Measurements from ENCODE around the gene ANKRD30B.
"Not testable (repeated sequence)": the region's sequence is repeated elsewhere in the genome, so short reads cannot be mapped to it uniquely, and the experiment has no call there.

Gene ANKRD30B

DNA sequence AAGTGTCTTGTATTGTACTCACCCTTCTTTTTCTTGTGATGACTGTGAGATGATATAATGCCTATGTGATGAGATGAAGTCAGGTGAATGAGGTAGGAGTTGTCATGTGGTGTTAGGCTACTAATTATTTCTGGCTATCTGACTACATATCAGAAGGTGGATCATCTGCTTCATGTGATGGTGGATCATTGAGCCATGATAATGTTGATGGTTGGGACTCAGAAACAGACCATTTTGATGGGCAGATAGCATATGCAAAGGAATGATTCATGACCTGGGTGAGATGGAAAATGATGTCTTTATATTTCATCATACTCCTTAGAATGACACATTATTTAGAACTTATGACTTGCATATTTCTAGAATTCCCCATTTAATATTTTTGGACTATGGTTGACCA lies 19.5 kb downstream of the ANKRD30B start:
- no peak for TF ChIP-seq CTBP1 (IDR thresholded peaks at IDR 0.05; ENCODE audit: borderline replicate concordance)
- TF ChIP-seq ARNT (IDR thresholded peaks at IDR 0.05): no peak
- no peak for TF ChIP-seq FOXA1 (IDR thresholded peaks at IDR 0.05)
- TF ChIP-seq HDGF (IDR thresholded peaks at IDR 0.05; ENCODE audit: borderline replicate concordance): no peak
- no peak for TF ChIP-seq FOXM1 (IDR thresholded peaks at IDR 0.05; ENCODE audit: borderline replicate concordance)
- TF ChIP-seq ELF4 (IDR thresholded peaks at IDR 0.05): no peak
- no peak for TF ChIP-seq NFRKB (IDR thresholded peaks at IDR 0.05)
- ChIA-PET CTCF (no interaction called here), POLR2A (no interaction called here)
- DNase-seq (ENCODE audit: extremely low spot score): no peak

DNA sequence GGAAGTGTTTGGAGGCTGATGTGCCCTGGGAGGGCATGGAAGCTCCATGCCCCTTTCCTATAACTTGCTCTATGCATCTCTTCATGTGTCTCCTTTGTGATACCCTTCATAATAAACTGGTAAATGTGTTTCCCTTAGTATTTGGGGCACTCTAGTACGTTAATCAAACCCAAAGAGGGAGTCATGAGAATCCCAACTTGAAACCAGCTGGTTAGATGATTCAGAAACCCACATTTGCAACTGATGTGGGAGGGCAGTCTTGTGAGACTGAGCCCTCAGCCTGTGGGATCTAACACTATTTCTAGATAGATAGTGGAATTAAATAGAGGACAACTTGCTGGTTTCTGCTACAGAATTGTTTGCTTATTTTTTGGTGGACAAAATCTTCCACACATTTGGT lies 20.3 kb downstream of the ANKRD30B start:
- DNase-seq (ENCODE audit: extremely low spot score): no peak
- ChIA-PET CTCF (no interaction called here), POLR2A (no interaction called here)
- no peak for TF ChIP-seq LEF1 (IDR thresholded peaks at IDR 0.05; ENCODE audit: borderline replicate concordance)
- no peak for TF ChIP-seq FOXM1 (IDR thresholded peaks at IDR 0.05; ENCODE audit: borderline replicate concordance)
- TF ChIP-seq ELF4 (IDR thresholded peaks at IDR 0.05): no peak
- no peak for TF ChIP-seq NFRKB (IDR thresholded peaks at IDR 0.05)
- no peak for TF ChIP-seq FOXA1 (IDR thresholded peaks at IDR 0.05)
- TF ChIP-seq BHLHE40 (IDR thresholded peaks at IDR 0.05; ENCODE audit: borderline replicate concordance): no peak
- TF ChIP-seq, protein P1, sequence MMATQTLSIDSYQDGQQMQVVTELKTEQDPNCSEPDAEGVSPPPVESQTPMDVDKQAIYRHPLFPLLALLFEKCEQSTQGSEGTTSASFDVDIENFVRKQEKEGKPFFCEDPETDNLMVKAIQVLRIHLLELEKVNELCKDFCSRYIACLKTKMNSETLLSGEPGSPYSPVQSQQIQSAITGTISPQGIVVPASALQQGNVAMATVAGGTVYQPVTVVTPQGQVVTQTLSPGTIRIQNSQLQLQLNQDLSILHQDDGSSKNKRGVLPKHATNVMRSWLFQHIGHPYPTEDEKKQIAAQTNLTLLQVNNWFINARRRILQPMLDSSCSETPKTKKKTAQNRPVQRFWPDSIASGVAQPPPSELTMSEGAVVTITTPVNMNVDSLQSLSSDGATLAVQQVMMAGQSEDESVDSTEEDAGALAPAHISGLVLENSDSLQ (IDR thresholded peaks at IDR 0.05): no peak
- no peak for TF ChIP-seq CTBP1 (IDR thresholded peaks at IDR 0.05; ENCODE audit: borderline replicate concordance)
- TF ChIP-seq SP1 (IDR thresholded peaks at IDR 0.05): no peak
- no peak for TF ChIP-seq HDGF (IDR thresholded peaks at IDR 0.05; ENCODE audit: borderline replicate concordance)

DNA sequence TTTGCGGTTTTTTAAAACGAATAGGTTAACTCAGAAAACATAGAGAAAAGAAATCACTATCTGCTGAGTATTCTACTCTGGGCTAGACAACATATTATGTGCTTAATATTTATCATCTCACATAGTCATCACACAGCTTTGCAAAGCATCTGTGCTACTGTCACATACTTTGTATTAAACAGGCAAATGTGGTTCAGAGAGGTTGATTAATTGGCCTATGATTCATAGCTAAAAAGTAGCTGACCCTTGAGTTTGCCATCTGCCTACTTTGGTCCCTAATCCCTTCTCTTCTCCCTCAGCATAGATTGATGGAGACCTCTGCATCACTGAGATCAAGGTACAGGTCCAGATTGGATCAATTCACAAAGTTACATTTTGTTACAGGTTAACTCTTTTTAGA lies 21.4 kb downstream of the ANKRD30B start:
- no peak for DNase-seq (ENCODE audit: extremely low spot score)
- POLR2A ChIA-PET: no interaction called here
- CTCF ChIA-PET: no interaction called here
- TF ChIP-seq FOXA1 (IDR thresholded peaks at IDR 0.05) (no peak), HDGF (IDR thresholded peaks at IDR 0.05; ENCODE audit: borderline replicate concordance) (no peak), ZNF384 (IDR thresholded peaks at IDR 0.05) (no peak), SP1 (IDR thresholded peaks at IDR 0.05) (no peak), SUZ12 (IDR thresholded peaks at IDR 0.05) (no peak), NFRKB (IDR thresholded peaks at IDR 0.05) (no peak), FOXK2 (IDR thresholded peaks at IDR 0.05) (no peak), CTBP1 (IDR thresholded peaks at IDR 0.05; ENCODE audit: borderline replicate concordance) (no peak), LEF1 (IDR thresholded peaks at IDR 0.05; ENCODE audit: borderline replicate concordance) (no peak), FOXM1 (IDR thresholded peaks at IDR 0.05; ENCODE audit: borderline replicate concordance) (no peak), ELF4 (IDR thresholded peaks at IDR 0.05) (no peak), L3MBTL2 (conservative IDR thresholded peaks at IDR 0.05) (no peak), ARNT (IDR thresholded peaks at IDR 0.05) (no peak), TARDBP (IDR thresholded peaks at IDR 0.05) (no peak), BHLHE40 (IDR thresholded peaks at IDR 0.05; ENCODE audit: borderline replicate concordance) (no peak)
- TF ChIP-seq, protein P1 (IDR thresholded peaks at IDR 0.05): no peak

DNA sequence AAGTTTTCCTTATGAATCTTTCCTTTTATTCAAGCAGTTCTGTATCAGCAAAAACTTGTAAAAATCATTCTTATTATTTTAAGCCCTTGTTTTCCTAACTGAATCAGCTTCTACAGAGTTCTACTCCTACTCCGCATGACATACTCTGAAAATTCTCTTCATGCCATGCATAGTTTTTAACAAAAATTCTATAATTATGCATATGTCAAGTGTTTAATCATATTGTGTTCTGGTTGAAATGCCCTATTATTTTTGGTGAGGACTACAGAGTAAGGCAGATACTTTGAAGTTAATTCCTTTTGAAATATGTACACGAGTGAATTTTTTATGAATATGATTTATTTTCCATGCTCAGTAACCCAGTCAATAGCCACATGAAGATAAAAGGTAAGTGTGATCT lies 28.8 kb downstream of the ANKRD30B start:
- ChIA-PET POLR2A (no interaction called here), CTCF (no interaction called here)
- TF ChIP-seq ELF4 (IDR thresholded peaks at IDR 0.05): no peak
- no peak for TF ChIP-seq CTBP1 (IDR thresholded peaks at IDR 0.05; ENCODE audit: borderline replicate concordance)
- no peak for TF ChIP-seq ZNF384 (IDR thresholded peaks at IDR 0.05)
- TF ChIP-seq L3MBTL2 (conservative IDR thresholded peaks at IDR 0.05): no peak
- no peak for TF ChIP-seq FOXM1 (IDR thresholded peaks at IDR 0.05; ENCODE audit: borderline replicate concordance)
- no peak for TF ChIP-seq FOXA1 (IDR thresholded peaks at IDR 0.05)
- no peak for TF ChIP-seq FOXK2 (IDR thresholded peaks at IDR 0.05)

DNA sequence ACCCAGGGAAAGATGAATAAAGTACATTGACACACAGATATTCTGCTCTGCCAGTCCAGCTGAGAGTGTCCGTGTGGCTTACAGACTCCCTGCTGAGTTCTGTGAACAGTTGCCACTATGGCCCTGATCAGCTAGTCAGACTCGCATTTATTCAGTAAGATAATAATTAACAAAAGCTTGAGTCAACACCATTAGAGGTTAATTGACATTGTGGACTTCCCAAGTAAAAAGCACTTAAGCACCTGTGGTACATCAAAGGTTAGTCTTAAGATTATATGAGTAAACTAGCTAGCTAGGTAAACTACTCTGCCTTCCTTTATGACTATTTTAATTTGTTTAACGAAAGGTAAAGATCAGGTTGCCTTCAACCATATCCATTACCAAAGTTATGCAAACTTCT lies 33.7 kb downstream of the ANKRD30B start:
- no peak for DNase-seq (ENCODE audit: extremely low spot score)
- POLR2A ChIA-PET: no interaction called here
- no peak for TF ChIP-seq SUZ12 (IDR thresholded peaks at IDR 0.05)
- TF ChIP-seq FOXM1 (IDR thresholded peaks at IDR 0.05; ENCODE audit: borderline replicate concordance): no peak
- no peak for TF ChIP-seq BHLHE40 (IDR thresholded peaks at IDR 0.05; ENCODE audit: borderline replicate concordance)
- TF ChIP-seq CTBP1 (IDR thresholded peaks at IDR 0.05; ENCODE audit: borderline replicate concordance): no peak
- CTCF ChIA-PET: no interaction called here

More for the DNA sequence above, 28.8 kb downstream of the ANKRD30B start:
- DNase-seq (ENCODE audit: extremely low spot score): no peak

DNA sequence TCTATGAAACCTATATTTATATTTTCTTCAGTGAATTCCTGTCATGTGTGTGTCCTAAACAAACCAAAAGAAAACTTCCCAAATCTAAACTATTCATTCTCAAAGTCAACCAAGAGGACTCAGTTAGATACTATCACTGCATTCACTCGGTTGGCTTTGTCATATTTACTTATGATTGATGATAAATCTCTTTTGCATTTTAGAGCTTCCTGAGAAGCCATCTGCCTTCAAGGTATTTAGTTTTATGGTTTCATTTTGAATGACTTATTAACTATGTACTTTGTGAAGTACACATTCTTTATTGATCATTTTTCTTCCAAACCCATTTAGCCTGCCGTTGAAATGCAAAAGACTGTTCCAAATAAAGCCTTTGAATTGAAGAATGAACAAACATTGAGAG lies 36.2 kb downstream of the ANKRD30B start:
- no peak for DNase-seq (ENCODE audit: extremely low spot score)
- POLR2A ChIA-PET: no interaction called here
- CTCF ChIA-PET: no interaction called here
- TF ChIP-seq SP1 (IDR thresholded peaks at IDR 0.05) (no peak), ZNF384 (IDR thresholded peaks at IDR 0.05) (no peak), ELF4 (IDR thresholded peaks at IDR 0.05) (no peak), NFRKB (IDR thresholded peaks at IDR 0.05) (no peak), LEF1 (IDR thresholded peaks at IDR 0.05; ENCODE audit: borderline replicate concordance) (no peak), L3MBTL2 (conservative IDR thresholded peaks at IDR 0.05) (no peak), TARDBP (IDR thresholded peaks at IDR 0.05) (no peak), ARNT (IDR thresholded peaks at IDR 0.05) (no peak)

DNA sequence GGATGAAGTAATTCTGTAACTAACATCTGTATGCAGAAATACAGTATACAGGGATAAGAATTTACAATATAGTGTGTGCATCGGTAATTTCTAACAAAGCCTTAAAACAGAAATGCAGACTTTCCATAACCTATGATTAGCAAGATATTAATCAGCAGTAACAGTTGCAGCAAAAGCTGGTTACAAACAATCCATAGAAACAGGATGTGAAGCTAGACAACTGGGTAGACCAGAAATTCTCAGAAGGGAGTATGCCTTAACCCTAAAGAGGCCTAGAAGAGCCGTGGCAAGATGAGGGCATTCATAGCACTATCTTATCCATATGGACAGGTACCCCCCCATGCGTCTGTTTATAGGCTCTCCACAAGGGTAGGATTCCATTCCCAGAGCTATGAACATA lies 48.9 kb downstream of the ANKRD30B start:
- POLR2A ChIA-PET; DNase-seq (ENCODE audit: extremely low spot score); CTCF ChIA-PET: not testable (repeated sequence)

DNA sequence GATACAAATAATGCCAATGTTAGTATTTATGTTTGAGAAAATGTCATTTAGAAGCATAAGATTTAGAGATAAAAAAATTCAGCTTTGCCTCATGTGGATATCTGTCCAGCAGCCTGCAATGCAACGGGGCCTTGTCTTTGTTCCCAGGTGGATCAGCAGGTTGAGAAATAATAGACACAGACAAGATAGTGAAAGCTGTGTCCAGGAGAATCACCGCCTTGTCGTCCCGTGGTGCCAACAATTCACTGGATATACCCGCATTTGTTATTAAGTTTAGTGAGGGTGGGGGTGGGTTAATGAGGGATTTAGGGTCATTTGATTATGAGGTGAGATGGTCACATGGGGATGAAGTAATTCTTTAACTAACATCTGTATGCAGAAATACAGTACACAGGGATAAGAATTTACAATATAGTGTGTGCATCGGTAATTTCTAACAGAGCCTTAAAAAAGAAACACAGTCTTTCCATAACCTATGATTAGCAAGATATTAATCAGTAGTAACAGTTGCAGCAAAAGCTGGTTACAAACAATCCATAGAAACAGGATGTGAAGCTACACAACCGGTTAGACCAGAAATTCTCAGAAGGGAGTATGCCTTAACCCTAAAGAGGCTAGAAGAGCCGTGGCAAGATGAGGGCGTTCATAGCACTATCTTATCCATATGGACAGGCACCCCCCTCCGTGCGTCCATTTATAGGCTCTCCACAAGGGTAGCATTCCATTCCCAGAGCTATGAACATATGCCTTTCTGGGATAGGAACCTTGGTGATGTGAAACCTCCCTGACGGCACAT lies 50.2 kb downstream of the ANKRD30B start:
- DNase-seq (ENCODE audit: extremely low spot score); CTCF ChIA-PET; POLR2A ChIA-PET: not testable (repeated sequence)

DNA sequence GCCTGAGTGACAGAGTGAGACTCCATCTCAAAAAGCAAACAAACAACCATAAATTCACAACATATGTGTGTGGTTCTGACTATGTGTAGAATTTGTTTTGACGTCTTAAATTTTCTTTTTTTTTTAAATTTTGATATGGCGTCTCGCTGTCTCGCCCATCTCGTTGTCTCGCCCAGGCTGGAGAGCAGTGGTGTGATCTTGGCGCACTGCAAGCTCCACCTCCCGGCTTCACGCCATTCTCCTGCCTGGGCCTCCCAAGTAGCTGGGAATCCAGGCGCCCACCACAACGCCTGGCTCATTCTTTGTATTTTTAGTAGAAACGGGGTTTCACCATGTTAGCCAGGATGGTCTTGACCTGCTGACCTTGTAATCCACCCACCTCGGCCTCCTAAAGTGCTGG lies 63.1 kb downstream of the ANKRD30B start:
- CTCF ChIA-PET; DNase-seq (ENCODE audit: extremely low spot score); POLR2A ChIA-PET: not testable (repeated sequence)

DNA sequence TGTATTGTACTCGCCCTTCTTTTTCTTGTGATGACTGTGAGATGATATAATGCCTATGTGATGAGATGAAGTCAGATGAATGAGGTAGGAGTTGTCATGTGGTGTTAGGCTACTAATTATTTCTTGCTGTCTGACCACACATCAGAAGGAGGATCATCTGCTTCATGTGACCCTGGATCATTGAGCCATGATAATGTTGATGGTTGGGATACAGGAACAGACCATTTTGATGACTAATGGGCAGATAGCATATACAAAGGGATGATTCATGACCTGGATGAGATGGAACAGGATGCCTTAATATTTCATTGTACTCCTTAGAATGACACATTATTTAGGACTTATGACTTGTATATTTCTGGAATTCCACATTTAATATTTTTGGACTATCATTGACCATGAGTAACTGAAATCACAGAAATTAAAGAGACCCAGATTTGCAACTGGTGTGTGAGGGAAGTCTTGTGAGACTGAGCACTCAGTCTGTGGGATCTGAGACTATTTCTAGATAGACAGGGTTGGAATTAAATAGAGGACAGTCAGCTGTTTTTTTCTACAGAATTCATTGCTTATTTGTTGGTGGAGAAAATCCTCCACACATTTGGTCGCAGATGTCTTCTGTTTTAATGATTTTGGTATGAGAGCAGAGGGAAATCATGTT lies 79.1 kb downstream of the ANKRD30B start:
- DNase-seq (ENCODE audit: extremely low spot score); CTCF ChIA-PET; POLR2A ChIA-PET: not testable (repeated sequence)

DNA sequence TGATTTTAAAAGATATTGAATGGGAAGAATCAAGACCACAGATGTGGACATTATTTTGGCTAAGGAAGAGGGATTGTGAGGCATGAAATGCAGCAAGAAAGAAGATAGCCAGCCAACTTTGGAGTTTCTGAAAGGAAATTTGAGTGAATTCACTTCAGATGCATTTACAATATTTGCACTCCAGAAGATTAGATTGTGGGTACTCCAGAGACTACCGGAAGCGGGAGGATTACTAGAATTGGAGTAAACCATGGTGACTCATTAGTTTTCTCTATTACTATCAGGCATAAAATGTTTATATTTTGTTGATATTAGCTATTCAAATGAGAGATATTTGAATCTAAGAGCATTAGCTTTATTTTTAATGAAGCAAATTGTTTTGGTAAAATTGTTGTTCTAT lies 93.6 kb downstream of the ANKRD30B start:
- POLR2A ChIA-PET; CTCF ChIA-PET; DNase-seq (ENCODE audit: extremely low spot score): not testable (repeated sequence)

DNA sequence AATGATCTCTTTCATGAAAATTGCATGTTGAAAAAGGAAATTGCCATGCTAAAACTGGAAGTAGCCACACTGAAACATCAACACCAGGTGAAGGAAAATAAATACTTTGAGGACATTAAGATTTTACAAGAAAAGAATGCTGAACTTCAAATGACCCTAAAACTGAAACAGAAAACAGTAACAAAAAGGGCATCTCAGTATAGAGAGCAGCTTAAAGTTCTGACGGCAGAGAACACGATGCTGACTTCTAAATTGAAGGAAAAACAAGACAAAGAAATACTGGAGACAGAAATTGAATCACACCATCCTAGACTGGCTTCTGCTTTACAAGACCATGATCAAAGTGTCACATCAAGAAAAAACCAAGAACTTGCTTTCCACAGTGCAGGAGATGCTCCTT lies 103.6 kb downstream of the ANKRD30B start:
- CTCF ChIA-PET; POLR2A ChIA-PET; DNase-seq (ENCODE audit: extremely low spot score): not testable (repeated sequence)
